SK-N-SH treated with all-trans-retinoic acid at 6 μM for 48 hours (cell line): ENCODE data around the gene ACTR1A.

Source experiments
- ATAC-seq: fragments of 200-7000 bp; cut with Tn5 transposase; 3 replicates; pipeline ENCODE4 v1.9.1; 2020; ENCODE audit warnings: mild to moderate bottlenecking, moderate library complexity
- ARNTL ChIP-seq: fragments of 450-650 bp; formaldehyde crosslinking; IDR thresholded peaks from 2 replicates; pipeline ENCODE4 v1.5.0; 2020; ENCODE audit warnings: low read depth, mild to moderate bottlenecking, moderate library complexity, borderline replicate concordance
- BACH2 ChIP-seq: fragments of 250-450 bp; sonication (Bioruptor Pico); IDR thresholded peaks from 2 replicates; pipeline ENCODE4 v1.9.0; 2021; ENCODE audit warnings: mild to moderate bottlenecking, borderline replicate concordance
- CSDC2 ChIP-seq: fragments of 250-450 bp; sonication (Bioruptor Pico); IDR thresholded peaks from 2 replicates; pipeline ENCODE4 v1.5.0; 2020; ENCODE audit warnings: mild to moderate bottlenecking, moderate library complexity
- ESRRG ChIP-seq: fragments of 250-450 bp; sonication (Bioruptor Pico); IDR thresholded peaks from 2 replicates; pipeline ENCODE4 v1.6.1; 2021; ENCODE audit warnings: mild to moderate bottlenecking
- GLIS3 ChIP-seq: fragments of 250-450 bp; sonication (Bioruptor Pico); IDR thresholded peaks from 2 replicates; pipeline ENCODE4 v1.5.0; 2020; ENCODE audit warnings: mild to moderate bottlenecking, moderate library complexity
- ISL1 ChIP-seq: fragments of 250-450 bp; sonication (Bioruptor Pico); IDR thresholded peaks from 2 replicates; pipeline ENCODE4 v2.1.2; 2022; ENCODE audit warnings: mild to moderate bottlenecking, moderate library complexity
- OSR1 ChIP-seq: fragments of 250-450 bp; sonication (Bioruptor Pico); IDR thresholded peaks from 2 replicates; pipeline ENCODE4 v1.8.0; 2022; ENCODE audit warnings: moderate library complexity, mild to moderate bottlenecking, inconsistent platforms
- PPARA ChIP-seq: fragments of 250-450 bp; sonication (Bioruptor Pico); IDR thresholded peaks from 2 replicates; pipeline ENCODE4 v1.5.0; 2020; ENCODE audit warnings: mild to moderate bottlenecking, borderline replicate concordance
- RARB ChIP-seq: fragments of 250-450 bp; sonication (Bioruptor Pico); IDR thresholded peaks from 2 replicates; pipeline ENCODE4 v1.8.0; 2021; ENCODE audit warnings: mild to moderate bottlenecking, moderate library complexity
- SNAI2 ChIP-seq: fragments of 250-450 bp; sonication (Bioruptor Pico); IDR thresholded peaks from 2 replicates; pipeline ENCODE4 v1.5.0; 2020; ENCODE audit warnings: mild to moderate bottlenecking, moderate library complexity
- TCF4 ChIP-seq: fragments of 250-450 bp; sonication (Bioruptor Pico); IDR thresholded peaks from 2 replicates; pipeline ENCODE4 v1.8.0; 2021; ENCODE audit warnings: mild to moderate bottlenecking, moderate library complexity, borderline replicate concordance
- TOX ChIP-seq: fragments of 250-450 bp; sonication (Bioruptor Pico); IDR thresholded peaks from 2 replicates; pipeline ENCODE4 v1.8.0; 2021; ENCODE audit warnings: mild to moderate bottlenecking, moderate library complexity, borderline replicate concordance
- TSHZ2 ChIP-seq: fragments of 250-450 bp; sonication (Bioruptor Pico); IDR thresholded peaks from 2 replicates; pipeline ENCODE4 v1.5.0; 2020; ENCODE audit warnings: mild to moderate bottlenecking, moderate library complexity
- ZC3H10 ChIP-seq: fragments of 250-450 bp; sonication (Bioruptor Pico); IDR thresholded peaks from 2 replicates; pipeline ENCODE4 v1.5.1; 2021; ENCODE audit warnings: mild to moderate bottlenecking, moderate library complexity
- ZFP3 ChIP-seq: fragments of 250-450 bp; sonication (Bioruptor Pico); IDR thresholded peaks from 2 replicates; pipeline ENCODE4 v1.5.0; 2020; ENCODE audit warnings: mild to moderate bottlenecking, moderate library complexity
- ZFP30 ChIP-seq: fragments of 450-650 bp; formaldehyde crosslinking; IDR thresholded peaks from 2 replicates; pipeline ENCODE4 v1.5.0; 2022; ENCODE audit warnings: mild to moderate bottlenecking, moderate library complexity
- ZNF565 ChIP-seq: fragments of 450-650 bp; formaldehyde crosslinking; conservative IDR thresholded peaks from 2 replicates; pipeline ENCODE4 v1.5.0; 2020; ENCODE audit warnings: low read depth, mild to moderate bottlenecking, moderate library complexity
- ZNF70 ChIP-seq: fragments of 450-650 bp; formaldehyde crosslinking; IDR thresholded peaks from 2 replicates; pipeline ENCODE4 v1.5.0; 2020; ENCODE audit warnings: mild to moderate bottlenecking, moderate library complexity
- ZNF8 ChIP-seq: fragments of 450-650 bp; formaldehyde crosslinking; IDR thresholded peaks from 2 replicates; pipeline ENCODE4 v1.5.0; 2020; ENCODE audit warnings: mild to moderate bottlenecking, moderate library complexity
- TF ChIP-seq, protein P1 (sequence below): fragments of 250-450 bp; sonication (Bioruptor Pico); IDR thresholded peaks from 2 replicates; pipeline ENCODE4 v1.8.0; 2021; ENCODE audit warnings: low read depth, mild to moderate bottlenecking, moderate library complexity, borderline replicate concordance
- TF ChIP-seq, protein P2 (sequence below): fragments of 250-450 bp; sonication (Bioruptor Pico); IDR thresholded peaks from 2 replicates; pipeline ENCODE4 v1.5.1; 2021; ENCODE audit warnings: mild to moderate bottlenecking, moderate library complexity

Gene ACTR1A

GRCh38 chr10:102435529-102436233, 66.8 kb downstream of the ACTR1A start:
- ATAC-seq, result no peak
- no peak for TF ChIP-seq TOX (CRISPR knock-in tag)

DNA sequence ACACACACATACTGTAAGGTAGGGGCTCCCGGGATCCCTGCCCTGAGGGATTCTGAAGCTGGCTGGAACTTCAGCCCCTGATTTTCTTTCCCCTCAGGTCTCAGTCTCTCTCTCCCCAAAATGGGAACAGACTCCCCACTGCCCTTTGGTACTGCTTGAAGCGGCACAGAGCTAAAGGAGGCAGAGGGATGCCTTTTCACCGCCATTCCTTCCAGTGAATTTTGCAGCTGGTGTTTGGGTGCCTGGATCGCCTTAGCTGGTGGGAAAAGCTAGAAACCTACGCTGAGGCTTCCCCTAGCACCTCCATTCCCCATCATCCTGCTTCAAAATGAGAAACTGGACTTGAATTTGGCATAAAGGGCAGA, 67.4 kb downstream of the ACTR1A start:
- no peak for ATAC-seq
- TF ChIP-seq ZNF565 (CRISPR knock-in tag) (no peak), RARB (CRISPR knock-in tag) (no peak), GLIS3 (CRISPR knock-in tag) (no peak)

GRCh38 chr10:102434394-102435132, 67.9 kb downstream of the ACTR1A start:
- no peak for TF ChIP-seq ZNF8
- no peak for TF ChIP-seq TCF4 (CRISPR knock-in tag)
- no peak for TF ChIP-seq TSHZ2
- no peak for TF ChIP-seq ISL1
- no peak for ATAC-seq

DNA sequence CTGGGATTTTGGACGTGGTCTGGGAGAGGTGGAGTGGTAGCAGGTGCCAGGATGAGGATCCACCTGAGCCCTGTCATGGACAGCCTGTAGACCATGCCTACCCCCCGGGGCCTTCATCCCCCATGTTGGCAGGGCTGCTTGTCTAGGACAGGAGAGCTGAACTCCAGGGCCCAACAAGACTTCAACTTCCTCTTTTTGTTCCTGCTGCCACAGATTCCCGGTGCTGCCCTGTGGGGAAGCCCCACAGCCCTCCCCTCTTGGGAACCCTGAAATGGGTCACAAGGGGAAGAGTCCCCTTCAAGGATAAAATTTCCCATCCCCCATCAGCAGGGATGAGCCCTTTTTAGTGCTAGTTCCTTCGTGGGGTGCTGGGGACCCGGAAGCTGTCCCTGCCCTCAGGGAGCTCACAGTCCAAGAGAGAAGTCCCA, 68.9 kb downstream of the ACTR1A start:
- TF ChIP-seq TCF4 (CRISPR knock-in tag) (no peak), ZFP3 (CRISPR knock-in tag) (no peak), CSDC2 (CRISPR knock-in tag) (no peak), ISL1 (no peak), OSR1 (CRISPR knock-in tag) (no peak), ZFP30 (CRISPR knock-in tag) (no peak), ARNTL (CRISPR knock-in tag) (no peak), SNAI2 (no peak), TSHZ2 (no peak), PPARA (no peak), ZNF70 (CRISPR knock-in tag) (no peak), BACH2 (CRISPR knock-in tag) (no peak), ZC3H10 (CRISPR knock-in tag) (no peak), ESRRG (no peak)
- TF ChIP-seq, protein P1, sequence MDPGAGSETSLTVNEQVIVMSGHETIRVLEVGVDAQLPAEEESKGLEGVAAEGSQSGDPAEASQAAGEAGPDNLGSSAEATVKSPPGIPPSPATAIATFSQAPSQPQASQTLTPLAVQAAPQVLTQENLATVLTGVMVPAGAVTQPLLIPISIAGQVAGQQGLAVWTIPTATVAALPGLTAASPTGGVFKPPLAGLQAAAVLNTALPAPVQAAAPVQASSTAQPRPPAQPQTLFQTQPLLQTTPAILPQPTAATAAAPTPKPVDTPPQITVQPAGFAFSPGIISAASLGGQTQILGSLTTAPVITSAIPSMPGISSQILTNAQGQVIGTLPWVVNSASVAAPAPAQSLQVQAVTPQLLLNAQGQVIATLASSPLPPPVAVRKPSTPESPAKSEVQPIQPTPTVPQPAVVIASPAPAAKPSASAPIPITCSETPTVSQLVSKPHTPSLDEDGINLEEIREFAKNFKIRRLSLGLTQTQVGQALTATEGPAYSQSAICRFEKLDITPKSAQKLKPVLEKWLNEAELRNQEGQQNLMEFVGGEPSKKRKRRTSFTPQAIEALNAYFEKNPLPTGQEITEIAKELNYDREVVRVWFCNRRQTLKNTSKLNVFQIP, result no peak
- TF ChIP-seq, protein P2, sequence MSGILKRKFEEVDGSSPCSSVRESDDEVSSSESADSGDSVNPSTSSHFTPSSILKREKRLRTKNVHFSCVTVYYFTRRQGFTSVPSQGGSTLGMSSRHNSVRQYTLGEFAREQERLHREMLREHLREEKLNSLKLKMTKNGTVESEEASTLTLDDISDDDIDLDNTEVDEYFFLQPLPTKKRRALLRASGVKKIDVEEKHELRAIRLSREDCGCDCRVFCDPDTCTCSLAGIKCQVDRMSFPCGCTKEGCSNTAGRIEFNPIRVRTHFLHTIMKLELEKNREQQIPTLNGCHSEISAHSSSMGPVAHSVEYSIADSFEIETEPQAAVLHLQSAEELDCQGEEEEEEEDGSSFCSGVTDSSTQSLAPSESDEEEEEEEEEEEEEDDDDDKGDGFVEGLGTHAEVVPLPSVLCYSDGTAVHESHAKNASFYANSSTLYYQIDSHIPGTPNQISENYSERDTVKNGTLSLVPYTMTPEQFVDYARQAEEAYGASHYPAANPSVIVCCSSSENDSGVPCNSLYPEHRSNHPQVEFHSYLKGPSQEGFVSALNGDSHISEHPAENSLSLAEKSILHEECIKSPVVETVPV, result no peak
- no peak for ATAC-seq
